Keratinocyte (primary cell): ENCODE results near the gene CCDC116.

Experiments used
- CTCF ChIP-seq, 3 experiments: IDR thresholded peaks in 1 of 3; conservative IDR thresholded peaks in 1 of 3; optimal IDR thresholded peaks in 1 of 3; 2 replicates in 2 of 3; 3 replicates in 1 of 3; pipeline versions ENCODE3 to v1.5.1; 2011; ENCODE audit warnings: low read length in 3 of 3, mild to moderate bottlenecking in 3 of 3, moderate library complexity in 2 of 3, control low read depth in 1 of 3, inconsistent platforms in 1 of 3; ENCODE audit not compliant: insufficient read depth in 2 of 3; ENCODE audit errors: extremely low read depth in 1 of 3
- EZH2 ChIP-seq: IDR thresholded peaks from one replicate; pipeline ENCODE4 v1.6.1; 2012; ENCODE audit warnings: inconsistent platforms, mild to moderate bottlenecking, low read length, moderate library complexity

GRCh38 chr22:21680830-21681565, 48.4 kb downstream of the CCDC116 start:
- TF ChIP-seq CTCF (optimal IDR thresholded peaks at IDR 0.05 in 1 of 3, IDR thresholded peaks at IDR 0.05 in 1 of 3, conservative IDR thresholded peaks at IDR 0.05 in 1 of 3; ENCODE audit: extremely low read depth in 1 of 3, insufficient read depth in 2 of 3, low read length in 3 of 3) = no peak
- no peak for TF ChIP-seq EZH2
